ENCODE results near the gene FBXW5. TPM values are rescaled to one million over a fixed set of nuclear protein-coding genes. Genes with fewer than 3 reads are reported as not detected.

FBXW5 gene
- total RNA-seq, 1 donor from 2014 or later: 45.4 TPM

- Histone ChIP-seq H3K9me3 (ENCODE audit: control insufficient read depth in 3 of 3, low read length in 3 of 3) (no peaks in the 10 kb centered on the region), H3K36me3 (ENCODE audit: control insufficient read depth in 3 of 3, insufficient read depth in 3 of 3, low read length in 3 of 3) (no peaks in the 10 kb centered on the region), H3K4me3 (ENCODE audit: low read length in 3 of 3) (no peak overlapping the region), H3K9ac (ENCODE audit: low read depth in 1 of 3, low read length in 3 of 3) (no peak overlapping the region), H3K4me1 (ENCODE audit: control insufficient read depth in 3 of 3, insufficient read depth in 3 of 3, low read length in 3 of 3) (peaks cover 0 to 10% (median 7%) of the 10 kb centered on the region in 3 donors), H3K27me3 (ENCODE audit: control insufficient read depth in 3 of 3, insufficient read depth in 3 of 3, low read length in 3 of 3) (peaks cover 22 to 36% (median 33%) of the 10 kb centered on the region in 3 donors), H3K27ac (ENCODE audit: low read depth, low read length) (no peak overlapping the region)
These were observed 39.2 kb upstream of the FBXW5 start for GRCh38 chr9:136983656-136984314.

- Histone ChIP-seq H3K27ac (ENCODE audit: low read depth, low read length) (no peak overlapping the region), H3K27me3 (ENCODE audit: control insufficient read depth in 3 of 3, insufficient read depth in 3 of 3, low read length in 3 of 3) (peaks cover 22 to 36% (median 33%) of the 10 kb centered on the region in 3 donors), H3K4me1 (ENCODE audit: control insufficient read depth in 3 of 3, insufficient read depth in 3 of 3, low read length in 3 of 3) (peaks cover 0 to 10% (median 7%) of the 10 kb centered on the region in 3 donors)
These were observed 38.6 kb upstream of the FBXW5 start for GRCh38 chr9:136983167-136983566.

GRCh38 chr9:136982232-136983051 lies 37.9 kb upstream of the FBXW5 start, which contains the start of gene LCNL1:
LCNL1 (plus strand) TSS chr9:136982993; CDS start chr9:136983587, 594 bp downstream.
- Histone ChIP-seq H3K9me3 (ENCODE audit: control insufficient read depth in 3 of 3, low read length in 3 of 3) (no peaks in the 10 kb centered on the region), H3K27ac (ENCODE audit: low read depth, low read length) (no peak within 1 kb of the TSS), H3K27me3 (ENCODE audit: control insufficient read depth in 3 of 3, insufficient read depth in 3 of 3, low read length in 3 of 3) (peaks cover 21 to 33% (median 30%) of the 10 kb centered on the region in 3 donors), H3K36me3 (ENCODE audit: control insufficient read depth in 3 of 3, insufficient read depth in 3 of 3, low read length in 3 of 3) (no peaks in the 10 kb centered on the region), H3K9ac (ENCODE audit: low read depth in 1 of 3, low read length in 3 of 3) (no peak within 1 kb of the TSS), H3K4me3 (ENCODE audit: low read length in 3 of 3) (no peak within 1 kb of the TSS), H3K4me1 (ENCODE audit: control insufficient read depth in 3 of 3, insufficient read depth in 3 of 3, low read length in 3 of 3) (peaks cover 1 to 18% (median 12%) of the 10 kb centered on the region in 3 donors)

More at GRCh38 chr9:136983167-136983566, 38.6 kb upstream of the FBXW5 start:
- Histone ChIP-seq H3K36me3 (ENCODE audit: control insufficient read depth in 3 of 3, insufficient read depth in 3 of 3, low read length in 3 of 3) (no peaks in the 10 kb centered on the region), H3K4me3 (ENCODE audit: low read length in 3 of 3) (no peak overlapping the region), H3K9ac (ENCODE audit: low read depth in 1 of 3, low read length in 3 of 3) (no peak overlapping the region), H3K9me3 (ENCODE audit: control insufficient read depth in 3 of 3, low read length in 3 of 3) (no peaks in the 10 kb centered on the region)

- Histone ChIP-seq H3K36me3 (ENCODE audit: control insufficient read depth in 3 of 3, insufficient read depth in 3 of 3, low read length in 3 of 3) (no peaks in the 10 kb centered on the region), H3K4me3 (ENCODE audit: low read length in 3 of 3) (no peak overlapping the region), H3K4me1 (ENCODE audit: control insufficient read depth in 3 of 3, insufficient read depth in 3 of 3, low read length in 3 of 3) (peaks cover 2 to 21% (median 19%) of the 10 kb centered on the region in 3 donors), H3K27ac (ENCODE audit: low read depth, low read length) (no peak overlapping the region), H3K9ac (ENCODE audit: low read depth in 1 of 3, low read length in 3 of 3) (no peak overlapping the region), H3K27me3 (ENCODE audit: control insufficient read depth in 3 of 3, insufficient read depth in 3 of 3, low read length in 3 of 3) (peaks cover 28 to 33% (median 30%) of the 10 kb centered on the region in 3 donors), H3K9me3 (ENCODE audit: control insufficient read depth in 3 of 3, low read length in 3 of 3) (no peaks in the 10 kb centered on the region)
These were observed 37.2 kb upstream of the FBXW5 start for GRCh38 chr9:136981588-136982231.

GRCh38 chr9:136980669-136981478 lies 36.3 kb upstream of the FBXW5 start:
- H3K9ac ChIP-seq (ENCODE audit: low read depth in 1 of 3, low read length in 3 of 3): no peak overlapping the region
- peaks cover 24 to 28% (median 28%) of the 10 kb centered on the region in 3 donors for H3K27me3 ChIP-seq (ENCODE audit: control insufficient read depth in 3 of 3, insufficient read depth in 3 of 3, low read length in 3 of 3)
- H3K4me1 ChIP-seq (ENCODE audit: control insufficient read depth in 3 of 3, insufficient read depth in 3 of 3, low read length in 3 of 3): peaks cover 2 to 26% (median 24%) of the 10 kb centered on the region in 3 donors
- no peak overlapping the region for H3K4me3 ChIP-seq (ENCODE audit: low read length in 3 of 3)
- H3K27ac ChIP-seq (ENCODE audit: low read depth, low read length): no peak overlapping the region
- H3K9me3 ChIP-seq (ENCODE audit: control insufficient read depth in 3 of 3, low read length in 3 of 3): no peaks in the 10 kb centered on the region
- no peaks in the 10 kb centered on the region for H3K36me3 ChIP-seq (ENCODE audit: control insufficient read depth in 3 of 3, insufficient read depth in 3 of 3, low read length in 3 of 3)

- no peaks in the 10 kb centered on the region for H3K36me3 ChIP-seq (ENCODE audit: control insufficient read depth in 3 of 3, insufficient read depth in 3 of 3, low read length in 3 of 3)
- H3K4me3 ChIP-seq (ENCODE audit: low read length in 3 of 3): no peak overlapping the region
- H3K27me3 ChIP-seq (ENCODE audit: control insufficient read depth in 3 of 3, insufficient read depth in 3 of 3, low read length in 3 of 3): peaks cover 21 to 24% (median 22%) of the 10 kb centered on the region in 3 donors
- H3K27ac ChIP-seq (ENCODE audit: low read depth, low read length): no peak overlapping the region
- peaks cover 2 to 33% (median 31%) of the 10 kb centered on the region in 3 donors for H3K4me1 ChIP-seq (ENCODE audit: control insufficient read depth in 3 of 3, insufficient read depth in 3 of 3, low read length in 3 of 3)
- no peaks in the 10 kb centered on the region for H3K9me3 ChIP-seq (ENCODE audit: control insufficient read depth in 3 of 3, low read length in 3 of 3)
- no peak overlapping the region for H3K9ac ChIP-seq (ENCODE audit: low read depth in 1 of 3, low read length in 3 of 3)
These were observed 35.4 kb upstream of the FBXW5 start for GRCh38 chr9:136979769-136980587.

- Histone ChIP-seq H3K36me3 (ENCODE audit: control insufficient read depth in 3 of 3, insufficient read depth in 3 of 3, low read length in 3 of 3) (no peaks in the 10 kb centered on the region), H3K4me1 (ENCODE audit: control insufficient read depth in 3 of 3, insufficient read depth in 3 of 3, low read length in 3 of 3) (peaks cover 2 to 36% (median 29%) of the 10 kb centered on the region in 3 donors), H3K27me3 (ENCODE audit: control insufficient read depth in 3 of 3, insufficient read depth in 3 of 3, low read length in 3 of 3) (peaks cover 11 to 17% (median 17%) of the 10 kb centered on the region in 3 donors), H3K27ac (ENCODE audit: low read depth, low read length) (no peak overlapping the region), H3K9ac (ENCODE audit: low read depth in 1 of 3, low read length in 3 of 3) (no peak overlapping the region), H3K4me3 (ENCODE audit: low read length in 3 of 3) (no peak overlapping the region), H3K9me3 (ENCODE audit: control insufficient read depth in 3 of 3, low read length in 3 of 3) (no peaks in the 10 kb centered on the region)
These were observed 34.5 kb upstream of the FBXW5 start for GRCh38 chr9:136978865-136979544.

- Histone ChIP-seq H3K9ac (ENCODE audit: low read depth in 1 of 3, low read length in 3 of 3) (peak overlapping the region in 1 of 3 donors; percentile 54), H3K27me3 (ENCODE audit: control insufficient read depth in 3 of 3, insufficient read depth in 3 of 3, low read length in 3 of 3) (peaks cover 4 to 11% (median 10%) of the 10 kb centered on the region in 3 donors)
These were observed 33.7 kb upstream of the FBXW5 start for GRCh38 chr9:136978073-136978864.

More at GRCh38 chr9:136978073-136978864, 33.7 kb upstream of the FBXW5 start:
- Histone ChIP-seq H3K4me3 (ENCODE audit: low read length in 3 of 3) (peak overlapping the region; percentile 30 to 66 (median 56)), H3K4me1 (ENCODE audit: control insufficient read depth in 3 of 3, insufficient read depth in 3 of 3, low read length in 3 of 3) (peaks cover 2 to 36% (median 26%) of the 10 kb centered on the region in 3 donors), H3K27ac (ENCODE audit: low read depth, low read length) (no peak overlapping the region), H3K9me3 (ENCODE audit: control insufficient read depth in 3 of 3, low read length in 3 of 3) (no peaks in the 10 kb centered on the region), H3K36me3 (ENCODE audit: control insufficient read depth in 3 of 3, insufficient read depth in 3 of 3, low read length in 3 of 3) (no peaks in the 10 kb centered on the region)

Data from skeletal muscle tissue (tissue), 4 donors.